Diencephalon (tissue), 1 donor: Measurements from ENCODE around the gene MPLKIP. TPM values are rescaled to one million over a fixed set of nuclear protein-coding genes. Genes with fewer than 3 reads are reported as not detected.

Experiments
- small RNA-seq: library from RNA; depleted of rRNA; stranded (forward); fragments of <200 nt; gene quantifications from one replicate; pipeline ENCODE3, GENCODE V24; 2014
- total RNA-seq: library from RNA; depleted of rRNA; stranded (reverse); fragments of >200 nt; gene quantifications from one replicate; pipeline ENCODE4 v1.2.3, GENCODE V29; 2014

Gene MPLKIP
- total RNA-seq, result 8.3 TPM

DNA sequence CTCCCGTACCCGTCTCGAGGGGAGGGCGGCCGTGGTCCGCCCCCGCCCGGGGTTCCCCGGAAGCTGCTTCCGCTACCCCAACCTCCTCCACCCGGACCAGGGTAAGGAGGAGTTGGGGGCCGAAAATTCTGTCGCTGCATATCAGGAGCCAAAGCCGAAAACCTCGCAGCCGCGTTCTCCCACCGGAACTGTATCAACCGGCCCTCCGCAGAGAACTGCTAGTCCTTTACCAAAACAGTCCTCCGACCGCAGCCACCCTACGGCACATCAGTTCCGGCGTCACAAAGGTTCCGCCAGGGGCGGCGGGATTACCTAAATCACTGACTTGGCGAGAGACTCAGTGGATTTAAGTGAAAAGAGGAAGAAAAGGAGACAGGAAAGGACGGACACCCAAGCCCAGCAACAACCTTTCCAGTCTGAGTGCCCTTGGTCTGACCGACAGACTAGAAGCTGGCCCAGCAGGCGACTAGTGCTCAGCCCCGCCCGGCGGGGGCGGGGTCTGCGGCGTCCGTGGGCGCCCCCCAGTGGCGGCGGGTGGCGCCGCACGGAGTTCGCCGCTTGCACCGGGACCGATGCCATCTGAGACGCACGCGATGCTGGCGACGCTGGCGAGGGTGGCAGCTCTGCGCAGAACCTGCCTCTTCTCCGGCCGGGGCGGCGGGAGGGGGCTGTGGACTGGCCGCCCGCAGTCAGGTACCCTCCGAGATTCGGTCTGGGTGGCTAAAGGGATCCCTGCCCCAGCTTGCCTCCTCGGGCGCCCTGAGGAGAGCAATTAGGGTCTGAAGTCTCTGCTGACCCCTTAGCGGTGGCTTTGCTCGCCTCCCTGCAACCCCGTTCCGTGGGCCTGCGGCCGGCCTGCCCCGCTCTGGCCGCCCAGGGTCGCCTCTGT, at the start of gene MPLKIP, which contains the start of gene SUGCT:
Gene MPLKIP, minus strand, starts transcription at position 195 of the 889 bp plus-strand sequence. Its CDS starts 55 bp downstream, at position 140.
Gene SUGCT, plus strand, starts transcription at position 578 of the 889 bp plus-strand sequence.

Small RNA genes within 50 kb of the gene (small RNA-seq; reads per million reads assigned to genes)
- not detected for gene AC006023.1
- gene AC006023.2, result not detected

Other genes with a start within 250 kb of the MPLKIP start
- 127 TPM for gene CDK13, start 184.4 kb downstream of the MPLKIP start, total RNA-seq
- 3.7 TPM for gene SUGCT, start 383 bp upstream of the MPLKIP start, total RNA-seq